ENCODE data around the gene HOXD4.

Gene HOXD4

GRCh38 chr2:176114120-176114929 is 37.0 kb upstream of the HOXD4 start:
- DNase-seq (ENCODE audit: low spot score), result no peak
- in situ Hi-C loops (cut with MboI; ENCODE audit: low pct_unique_long_range_greater_than_20kb, low sequenced_read_pairs, unreplicated experiment), result loop anchor here (25.0 kb wide), 1 partner anchor 752 kb away; no protein-coding TSS in a partner anchor

GRCh38 chr2:176114930-176115625 is 36.3 kb upstream of the HOXD4 start:
- no peak for DNase-seq (ENCODE audit: low spot score)
- TF ChIP-seq CTCF (IDR thresholded peaks at IDR 0.05; ENCODE audit: extremely low read depth, insufficient read depth, missing control alignments), result no peak
- in situ Hi-C loops (cut with MboI; ENCODE audit: low pct_unique_long_range_greater_than_20kb, low sequenced_read_pairs, unreplicated experiment), result loop anchor here (25.0 kb wide), 1 partner anchor 753 kb away; no protein-coding TSS in a partner anchor

More at GRCh38 chr2:176114120-176114929, 37.0 kb upstream of the HOXD4 start:
- TF ChIP-seq CTCF (IDR thresholded peaks at IDR 0.05; ENCODE audit: extremely low read depth, insufficient read depth, missing control alignments), result no peak

- TF ChIP-seq CTCF (IDR thresholded peaks at IDR 0.05; ENCODE audit: extremely low read depth, insufficient read depth, missing control alignments), result no peak
- no peak for DNase-seq (ENCODE audit: low spot score)
- in situ Hi-C loops (cut with MboI; ENCODE audit: low pct_unique_long_range_greater_than_20kb, low sequenced_read_pairs, unreplicated experiment), result loop anchor here (25.0 kb wide), 1 partner anchor 754 kb away; no protein-coding TSS in a partner anchor
Measured at GRCh38 chr2:176115883-176116813, 35.2 kb upstream of the HOXD4 start, which contains the start of gene HOXD10. Gene HOXD10, plus strand, starts transcription at chr2:176116778. Its CDS starts 56 bp downstream, at chr2:176116834.

- in situ Hi-C loops (cut with MboI; ENCODE audit: low pct_unique_long_range_greater_than_20kb, low sequenced_read_pairs, unreplicated experiment), result loop anchor here (25.0 kb wide), 1 partner anchor 755 kb away; no protein-coding TSS in a partner anchor
- TF ChIP-seq CTCF (IDR thresholded peaks at IDR 0.05; ENCODE audit: extremely low read depth, insufficient read depth, missing control alignments), result no peak
- no peak for DNase-seq (ENCODE audit: low spot score)
Measured at GRCh38 chr2:176117162-176117822, 34.1 kb upstream of the HOXD4 start.

GRCh38 chr2:176117823-176118371 is 33.5 kb upstream of the HOXD4 start:
- no peak for TF ChIP-seq CTCF (IDR thresholded peaks at IDR 0.05; ENCODE audit: extremely low read depth, insufficient read depth, missing control alignments)
- in situ Hi-C loops (cut with MboI; ENCODE audit: low pct_unique_long_range_greater_than_20kb, low sequenced_read_pairs, unreplicated experiment), result loop anchor here (25.0 kb wide), 1 partner anchor 756 kb away; no protein-coding TSS in a partner anchor
- DNase-seq (ENCODE audit: low spot score), result no peak
